ENCODE data around the gene MED17.
A peak's percentile ranks its signal among the peaks of the same experiment; 100 is the strongest.
"Not testable (repeated sequence)": the region's sequence is repeated elsewhere in the genome, so short reads cannot be mapped to it uniquely, and the experiment has no call there.

The MED17 gene, protein sequence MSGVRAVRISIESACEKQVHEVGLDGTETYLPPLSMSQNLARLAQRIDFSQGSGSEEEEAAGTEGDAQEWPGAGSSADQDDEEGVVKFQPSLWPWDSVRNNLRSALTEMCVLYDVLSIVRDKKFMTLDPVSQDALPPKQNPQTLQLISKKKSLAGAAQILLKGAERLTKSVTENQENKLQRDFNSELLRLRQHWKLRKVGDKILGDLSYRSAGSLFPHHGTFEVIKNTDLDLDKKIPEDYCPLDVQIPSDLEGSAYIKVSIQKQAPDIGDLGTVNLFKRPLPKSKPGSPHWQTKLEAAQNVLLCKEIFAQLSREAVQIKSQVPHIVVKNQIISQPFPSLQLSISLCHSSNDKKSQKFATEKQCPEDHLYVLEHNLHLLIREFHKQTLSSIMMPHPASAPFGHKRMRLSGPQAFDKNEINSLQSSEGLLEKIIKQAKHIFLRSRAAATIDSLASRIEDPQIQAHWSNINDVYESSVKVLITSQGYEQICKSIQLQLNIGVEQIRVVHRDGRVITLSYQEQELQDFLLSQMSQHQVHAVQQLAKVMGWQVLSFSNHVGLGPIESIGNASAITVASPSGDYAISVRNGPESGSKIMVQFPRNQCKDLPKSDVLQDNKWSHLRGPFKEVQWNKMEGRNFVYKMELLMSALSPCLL

DNA sequence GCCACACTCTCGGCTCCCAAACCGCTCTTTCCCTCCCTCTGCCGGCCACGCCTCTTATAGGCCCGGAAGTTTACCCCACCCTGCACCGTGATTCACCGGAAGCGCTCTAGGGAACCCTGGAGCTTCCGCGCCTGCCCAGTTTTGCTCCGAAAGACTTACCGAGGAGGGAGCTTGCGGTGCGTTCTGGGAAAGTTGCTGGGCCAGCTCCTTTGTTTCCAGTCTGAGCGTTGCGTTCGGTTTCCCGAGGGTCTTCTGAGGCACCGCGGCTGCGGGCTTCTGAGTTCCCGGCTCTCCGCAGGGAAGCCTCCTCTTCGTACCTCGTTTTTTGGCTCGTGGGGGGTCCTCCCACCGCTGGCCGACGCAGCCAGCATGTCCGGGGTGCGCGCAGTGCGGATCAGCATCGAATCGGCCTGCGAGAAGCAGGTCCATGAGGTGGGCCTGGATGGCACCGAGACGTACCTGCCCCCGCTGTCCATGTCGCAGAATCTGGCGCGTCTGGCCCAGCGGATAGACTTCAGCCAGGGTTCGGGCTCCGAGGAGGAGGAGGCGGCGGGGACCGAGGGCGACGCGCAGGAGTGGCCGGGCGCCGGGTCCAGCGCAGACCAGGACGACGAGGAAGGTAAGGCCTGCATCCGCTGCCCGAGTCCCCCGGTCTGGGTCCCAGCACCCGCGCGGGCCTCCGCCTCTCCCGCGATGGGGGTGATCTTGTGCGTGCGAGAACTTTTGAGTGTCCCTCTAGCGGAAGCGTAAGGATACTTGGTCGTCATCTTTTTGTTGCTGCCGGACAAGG lies at the start of gene MED17:
MED17 (plus strand) TSS at position 138 of the 790 bp plus-strand sequence; CDS start at position 370, 232 bp downstream.
- peak; percentile 95 for DNase-seq (ENCODE audit: low spot score)

DNA sequence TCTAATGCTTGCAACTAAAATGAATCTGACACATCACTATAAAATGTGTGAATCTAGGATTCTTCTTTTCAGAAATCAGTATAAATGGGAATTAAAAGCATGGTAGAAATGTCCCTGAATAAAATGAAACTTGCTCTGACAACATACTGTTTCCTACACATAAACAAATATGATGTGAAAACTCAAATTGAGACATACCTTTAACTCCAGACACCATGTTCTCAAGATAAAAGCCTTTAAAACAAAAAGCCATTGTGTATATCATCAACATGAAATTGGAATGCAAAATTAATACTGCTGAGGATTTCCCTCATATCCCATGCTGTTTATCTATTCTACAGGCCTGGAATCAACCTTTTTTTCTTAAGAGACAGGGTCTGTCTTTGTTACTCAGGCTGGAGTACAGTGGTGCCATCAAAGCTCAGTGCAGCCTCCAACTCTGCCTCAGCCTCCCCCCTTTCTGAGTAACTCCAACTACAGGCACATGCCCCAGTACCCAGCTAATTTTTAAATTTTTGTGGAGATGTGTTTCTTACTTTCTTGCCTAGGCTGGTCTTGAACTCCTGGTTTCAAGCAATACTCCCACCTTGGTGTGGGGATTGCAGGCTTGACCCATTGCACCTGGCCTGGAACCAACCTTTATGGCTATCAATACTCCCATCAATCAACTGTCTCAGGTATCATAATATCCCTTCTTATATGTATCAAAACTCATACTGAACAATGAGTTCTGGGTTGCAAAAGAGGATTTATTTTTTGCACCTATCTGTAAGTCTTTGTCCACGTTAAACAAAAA lies 49.5 kb upstream of the MED17 start:
- no peak for DNase-seq (ENCODE audit: low spot score)

DNA sequence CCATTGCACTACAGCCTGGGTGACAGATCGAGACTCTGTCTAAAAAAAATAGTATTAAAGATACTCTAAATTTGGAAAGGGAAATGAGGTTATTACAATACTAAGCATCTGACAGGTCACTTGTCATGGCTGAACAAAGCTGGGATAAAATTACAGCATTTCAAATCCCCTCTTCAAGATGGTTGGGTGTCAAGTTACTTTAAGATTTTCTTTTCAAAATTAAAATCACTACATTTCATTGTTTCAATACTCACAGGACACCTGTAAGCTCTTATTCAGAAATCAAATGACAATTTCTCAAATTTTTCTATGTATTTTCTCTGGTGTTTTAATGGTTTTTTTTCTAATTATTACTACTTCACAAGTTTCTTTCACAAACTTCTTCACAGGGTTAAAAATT lies 48.5 kb upstream of the MED17 start:
- no peak for DNase-seq (ENCODE audit: low spot score)

DNA sequence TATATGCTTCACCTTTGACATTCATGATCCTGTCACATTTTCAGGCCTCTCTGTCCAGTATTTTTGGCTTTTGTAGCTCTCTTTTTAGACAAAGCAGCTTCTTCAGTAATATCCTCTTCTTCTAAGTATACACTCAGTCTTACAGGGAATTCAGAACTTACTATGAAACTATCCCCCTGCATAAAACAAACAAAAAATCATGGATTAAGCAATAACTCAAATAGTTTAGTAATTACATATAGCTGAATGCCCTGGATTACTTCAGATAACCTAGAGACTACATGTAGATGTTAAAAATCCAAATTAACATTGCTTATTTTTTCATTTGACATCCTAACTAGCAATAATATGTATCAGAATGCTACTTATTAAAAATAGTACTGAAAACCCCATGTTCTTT lies 48.0 kb upstream of the MED17 start:
- DNase-seq (ENCODE audit: low spot score), result no peak

DNA sequence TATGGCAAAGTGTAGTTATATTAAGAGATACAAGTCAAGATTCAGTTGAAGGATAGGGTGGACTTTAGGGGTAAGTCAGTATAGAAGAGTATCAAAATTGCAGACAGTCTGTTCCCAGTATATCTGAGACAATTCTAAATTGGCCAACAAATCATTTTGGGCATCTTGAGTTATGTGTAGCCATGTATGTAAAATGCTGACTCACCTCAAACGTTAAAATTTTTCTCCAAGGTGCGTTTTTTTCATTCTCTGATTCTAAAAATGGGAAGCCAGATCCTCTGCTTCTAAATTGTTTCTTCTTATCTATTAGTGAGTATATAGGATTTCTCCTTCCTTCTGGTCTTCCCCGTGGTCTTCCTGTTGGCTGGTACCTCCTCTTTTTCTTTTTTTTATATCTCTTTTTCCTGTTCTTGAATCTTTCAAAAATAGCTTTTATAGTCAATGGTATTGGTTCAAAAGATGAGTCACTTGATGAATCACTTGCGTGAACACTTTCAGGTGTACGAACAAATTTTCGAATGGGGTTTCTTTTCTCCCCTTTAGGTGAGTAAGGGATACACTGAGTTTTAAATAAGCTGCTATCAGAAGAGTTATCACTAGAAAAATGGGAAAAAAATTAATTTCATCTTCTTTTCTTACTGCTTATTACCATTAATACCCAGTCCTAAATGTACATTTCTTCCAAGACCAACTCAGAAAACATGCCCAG lies 46.0 kb upstream of the MED17 start:
- DNase-seq (ENCODE audit: low spot score), result no peak

DNA sequence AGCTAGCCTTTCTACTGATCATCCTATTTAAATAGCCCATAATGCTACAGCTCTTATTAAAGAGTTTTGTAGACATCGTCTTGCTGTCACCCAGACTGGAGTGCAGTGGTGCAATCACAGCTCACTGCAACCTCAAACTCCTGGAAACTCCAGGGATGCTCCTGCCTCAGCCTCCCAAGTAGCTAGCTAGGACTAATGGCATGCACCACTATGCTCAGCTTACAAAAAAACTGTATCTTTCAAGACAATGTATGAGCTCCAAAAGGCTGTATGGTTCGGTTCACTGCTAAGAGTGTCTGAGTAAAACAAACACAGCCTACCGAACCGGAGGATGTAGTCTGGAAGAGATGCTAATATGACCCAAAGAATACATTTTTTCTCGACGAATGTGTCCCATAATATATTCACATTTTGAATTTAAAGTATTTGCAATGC lies 45.4 kb upstream of the MED17 start:
- no peak for DNase-seq (ENCODE audit: low spot score)

DNA sequence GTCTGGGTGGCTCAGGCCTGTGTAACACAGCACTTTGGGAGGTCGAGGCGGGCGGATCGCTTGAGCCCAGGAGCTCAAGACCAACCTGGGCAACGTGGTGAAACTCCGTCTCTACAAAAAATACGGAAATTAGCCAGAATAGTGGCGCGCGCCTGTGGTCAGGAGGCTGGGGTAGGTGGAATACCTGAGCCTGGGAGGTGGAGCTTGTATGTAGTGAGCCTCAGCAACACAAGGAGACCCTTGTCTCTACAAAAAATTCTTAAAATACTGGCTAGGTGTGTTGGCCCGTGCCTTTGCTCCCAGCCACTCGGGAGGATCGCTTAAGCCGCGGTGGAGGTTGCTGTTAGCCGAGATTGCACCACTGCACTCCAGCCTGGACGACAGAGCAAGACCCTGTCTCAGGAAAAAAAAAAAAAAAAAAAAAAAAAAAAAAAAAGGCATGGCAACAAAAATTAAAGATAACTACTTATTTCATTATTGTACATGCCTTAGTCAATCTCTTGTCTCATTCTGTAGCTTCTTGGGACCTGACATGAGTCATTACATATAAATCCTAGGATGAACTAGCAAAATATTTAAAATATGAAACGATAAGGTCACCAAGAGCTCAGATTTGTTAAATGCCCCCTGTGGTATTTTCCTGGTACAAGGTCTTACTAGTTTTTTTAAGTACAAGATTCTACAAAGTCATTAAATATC lies 43.9 kb upstream of the MED17 start:
- DNase-seq (ENCODE audit: low spot score), result no peak

DNA sequence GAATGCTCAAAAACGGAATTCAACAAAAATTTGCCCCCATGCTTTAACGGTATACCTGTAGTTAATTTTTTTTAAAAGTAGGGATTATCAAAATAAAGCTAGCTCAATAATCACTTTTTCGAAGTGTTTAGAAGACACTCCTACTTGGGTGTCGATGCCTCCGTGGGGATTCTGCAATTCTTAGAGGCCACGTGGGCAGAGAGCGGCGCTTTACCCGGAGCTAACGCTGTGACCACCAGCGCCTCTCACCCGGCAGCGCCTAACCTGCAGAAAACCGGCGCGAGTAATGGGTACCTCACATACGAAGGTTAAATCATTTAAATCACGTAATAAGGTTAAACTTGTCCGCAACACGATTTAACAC lies 43.4 kb upstream of the MED17 start:
- peak; percentile 55 for DNase-seq (ENCODE audit: low spot score)

DNA sequence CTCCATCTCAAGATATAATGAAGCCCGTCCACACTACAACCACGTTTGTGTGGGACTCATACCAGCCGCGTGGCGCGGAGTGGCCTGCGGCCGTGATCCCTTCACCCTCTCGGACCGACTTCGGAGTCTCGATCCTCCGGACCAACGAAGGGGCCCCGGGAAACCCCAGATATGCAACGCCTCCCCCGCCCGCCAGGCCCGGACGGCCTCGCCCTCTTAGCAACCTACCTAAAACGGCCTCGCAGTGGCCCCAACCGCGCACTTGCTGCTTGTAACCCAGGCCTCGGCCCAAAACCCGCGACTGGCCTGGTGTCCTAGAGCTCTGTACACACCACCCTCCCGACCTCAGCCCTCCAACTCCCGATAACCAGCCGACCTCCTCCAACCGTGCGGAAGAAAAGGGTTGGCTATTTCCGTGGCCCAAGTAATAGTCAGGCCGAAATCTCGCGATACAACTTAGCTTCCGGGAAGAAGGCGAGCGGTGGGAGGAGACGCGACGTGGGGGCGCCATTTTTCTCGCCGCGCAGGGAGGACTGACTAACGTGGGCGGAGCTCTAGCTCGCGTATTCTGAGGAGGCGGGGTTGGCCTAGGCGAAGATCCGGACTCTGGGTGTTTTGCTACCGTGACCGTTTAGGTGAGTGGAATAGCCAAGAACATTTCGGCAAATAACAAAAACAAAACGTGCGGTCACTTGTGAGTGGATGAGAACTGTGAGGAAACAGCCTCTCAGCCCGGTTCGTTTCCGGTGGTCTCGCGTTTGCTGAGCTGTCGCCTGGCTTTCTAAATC lies 42.8 kb upstream of the MED17 start, which contains the start of the genes C11orf54 and TAF1D:
C11orf54 (plus strand) TSS at position 579 of the 788 bp plus-strand sequence. CDS start 5,722 bp downstream, outside the sequence.
TAF1D (minus strand) TSS at position 402 of the 788 bp plus-strand sequence. CDS start 2,191 bp downstream, outside the sequence.
- peak; percentile 97 for DNase-seq (ENCODE audit: low spot score)

DNA sequence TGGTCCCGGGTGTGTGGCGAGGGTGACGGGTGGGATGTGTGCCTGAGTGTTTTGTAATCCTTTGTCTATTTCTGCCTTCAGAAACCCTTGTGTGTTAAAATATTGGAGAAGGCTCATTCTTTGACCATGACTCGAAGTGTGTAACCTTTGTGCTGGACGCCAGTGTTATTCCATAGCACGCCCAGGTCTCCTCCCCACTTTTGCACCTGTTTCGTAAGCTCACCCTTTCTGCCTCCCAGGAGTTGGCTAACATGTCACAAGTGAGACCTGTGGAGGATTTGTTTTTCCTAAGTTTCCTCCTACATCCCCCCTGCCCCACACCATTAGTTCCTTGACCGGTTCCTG lies 42.2 kb upstream of the MED17 start:
- DNase-seq (ENCODE audit: low spot score), result no peak

DNA sequence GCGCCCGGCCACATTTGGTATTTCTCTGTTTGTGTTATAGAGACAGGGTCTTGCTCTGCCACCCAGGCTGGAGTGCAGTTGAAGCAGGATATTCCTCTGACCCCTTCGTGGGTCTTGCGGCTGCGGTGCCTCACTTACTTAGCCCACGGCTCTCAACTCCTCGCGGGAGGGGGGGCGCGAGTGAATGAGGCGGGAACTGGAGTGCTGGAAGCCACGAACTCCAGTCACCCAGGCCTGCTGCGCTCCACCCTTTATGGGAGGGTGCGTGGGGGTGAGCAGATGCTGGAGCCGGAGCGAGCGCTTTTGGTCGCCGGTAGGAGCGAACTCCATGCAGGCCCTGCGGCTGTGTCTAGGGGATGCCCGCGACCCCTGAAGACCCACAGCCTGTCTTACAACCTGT lies 40.8 kb upstream of the MED17 start:
- DNase-seq (ENCODE audit: low spot score), result no peak

DNA sequence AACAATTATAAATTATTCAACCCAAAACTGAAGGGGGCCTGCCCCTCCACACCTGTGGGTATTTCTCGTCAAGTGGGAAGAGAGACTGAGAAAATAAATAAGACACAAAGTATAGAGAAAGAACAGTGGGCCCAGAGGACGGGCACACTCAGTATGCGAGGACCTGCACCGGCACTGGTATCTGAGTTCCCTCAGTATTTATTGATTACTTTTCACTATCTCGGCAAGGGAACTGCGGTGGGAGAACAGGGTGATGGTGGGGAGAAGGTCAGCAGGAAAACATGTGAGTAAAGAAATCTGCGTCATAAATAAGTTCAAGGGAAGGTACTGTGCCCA lies 39.4 kb upstream of the MED17 start:
- DNase-seq (ENCODE audit: low spot score), result no peak

DNA sequence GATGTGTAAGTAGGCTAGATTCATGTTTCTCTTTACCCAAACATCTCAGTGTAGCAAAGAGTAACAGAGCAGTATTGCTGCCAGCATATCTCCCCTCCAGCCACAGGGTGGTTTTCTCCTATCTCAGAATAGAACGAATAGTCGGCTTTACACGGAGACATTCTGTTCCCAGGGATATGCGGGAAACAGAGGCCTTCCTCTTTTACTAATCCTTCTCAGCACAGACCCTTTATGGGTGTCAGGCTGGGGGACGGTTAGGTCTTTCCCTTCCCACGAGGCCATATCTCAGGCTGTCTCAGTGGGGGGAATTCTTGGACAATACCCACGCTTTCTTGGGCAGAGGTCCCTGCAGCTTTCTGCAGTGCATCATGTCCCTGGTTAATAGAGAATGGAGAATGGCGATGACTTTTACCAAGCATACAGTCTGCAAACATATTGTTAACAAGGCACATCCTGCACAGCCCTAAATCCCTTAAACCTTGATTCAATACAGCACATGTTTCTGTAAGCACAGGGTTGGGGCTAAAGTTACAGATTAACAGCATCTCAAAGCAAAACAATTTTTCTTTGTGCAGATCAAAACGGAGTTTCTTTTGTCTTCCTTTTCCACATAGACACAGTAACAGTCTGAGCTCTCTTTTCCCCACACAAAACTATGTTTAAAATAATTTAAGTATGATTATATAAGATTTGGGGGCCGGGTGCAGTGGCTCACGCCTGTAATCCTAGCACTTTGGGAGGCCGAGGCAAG lies 38.9 kb upstream of the MED17 start:
- DNase-seq (ENCODE audit: low spot score), result not testable (repeated sequence)

DNA sequence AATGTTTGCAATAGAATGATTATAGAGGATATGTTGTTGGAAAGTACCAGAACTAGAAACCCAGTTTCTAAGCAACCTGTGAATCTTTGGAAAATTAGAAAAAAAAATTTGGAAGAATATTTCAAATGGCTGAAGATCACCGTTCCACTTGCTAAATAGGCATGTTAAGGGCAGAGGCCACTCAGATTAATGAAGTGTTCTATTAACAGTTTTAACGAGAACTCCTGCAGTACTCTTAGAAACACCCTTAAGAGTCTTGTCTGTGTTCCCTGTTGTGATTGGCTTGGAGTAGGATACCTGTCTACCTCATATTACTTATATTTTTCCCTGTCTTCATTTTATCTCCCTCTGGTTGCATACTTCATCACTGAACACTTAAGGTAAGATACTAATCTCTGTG lies 38.0 kb upstream of the MED17 start:
- DNase-seq (ENCODE audit: low spot score), result no peak

DNA sequence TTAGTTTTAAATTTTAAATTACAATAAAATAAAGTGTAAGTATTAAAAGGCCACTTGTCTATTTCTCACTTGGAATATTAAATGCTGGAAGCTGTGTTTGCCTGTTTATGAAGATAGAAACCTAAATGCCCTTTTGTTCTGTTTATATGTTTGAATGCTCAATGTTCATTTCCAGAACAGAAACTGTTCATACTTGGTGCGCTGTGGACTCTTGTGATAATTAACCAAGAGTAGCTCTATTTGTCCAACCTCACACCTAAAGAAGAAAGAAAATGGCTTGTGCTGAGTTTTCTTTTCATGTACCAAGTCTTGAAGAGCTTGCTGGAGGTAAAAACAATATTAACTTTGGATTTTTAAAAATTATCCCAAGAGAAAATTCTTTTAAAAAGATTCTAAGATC lies 37.0 kb upstream of the MED17 start:
- DNase-seq (ENCODE audit: low spot score), result no peak

DNA sequence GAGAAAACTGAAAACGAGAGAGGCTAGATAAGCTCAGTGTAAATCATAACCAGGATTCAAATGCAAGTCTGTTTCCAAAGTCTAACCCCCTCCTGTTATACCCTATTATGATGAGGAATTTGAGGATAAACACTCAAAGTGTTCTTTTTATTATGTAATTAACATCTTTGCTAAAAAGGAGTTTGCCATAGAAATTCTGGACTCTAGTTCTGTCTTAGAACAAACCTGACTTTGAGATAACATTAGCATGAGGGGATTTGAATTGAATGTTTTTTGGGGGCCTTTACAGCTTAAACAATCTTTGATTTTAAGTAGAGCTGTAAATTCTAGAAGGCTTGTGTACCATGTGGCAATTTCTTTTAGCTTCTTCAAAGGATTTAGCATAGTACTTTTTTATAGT lies 33.1 kb upstream of the MED17 start:
- no peak for DNase-seq (ENCODE audit: low spot score)

DNA sequence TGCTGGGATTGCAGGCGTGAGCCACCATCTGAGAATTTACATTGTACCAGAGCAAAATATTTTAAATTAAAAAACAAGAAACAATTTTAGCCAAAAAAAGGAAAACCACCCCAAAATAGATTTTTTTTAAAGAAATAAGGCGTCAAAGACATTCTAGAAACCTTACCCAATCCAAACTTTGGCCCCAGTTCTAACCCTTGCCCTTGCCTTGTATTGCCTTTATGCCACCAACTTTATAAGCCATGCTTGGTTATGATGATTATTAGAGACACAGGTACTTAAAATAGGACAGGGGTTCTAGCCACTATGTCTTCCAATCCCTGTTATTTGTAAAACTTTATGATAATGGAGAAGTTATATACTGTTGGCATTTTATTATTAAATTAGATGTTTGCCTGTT lies 30.8 kb upstream of the MED17 start:
- DNase-seq (ENCODE audit: low spot score), result no peak

DNA sequence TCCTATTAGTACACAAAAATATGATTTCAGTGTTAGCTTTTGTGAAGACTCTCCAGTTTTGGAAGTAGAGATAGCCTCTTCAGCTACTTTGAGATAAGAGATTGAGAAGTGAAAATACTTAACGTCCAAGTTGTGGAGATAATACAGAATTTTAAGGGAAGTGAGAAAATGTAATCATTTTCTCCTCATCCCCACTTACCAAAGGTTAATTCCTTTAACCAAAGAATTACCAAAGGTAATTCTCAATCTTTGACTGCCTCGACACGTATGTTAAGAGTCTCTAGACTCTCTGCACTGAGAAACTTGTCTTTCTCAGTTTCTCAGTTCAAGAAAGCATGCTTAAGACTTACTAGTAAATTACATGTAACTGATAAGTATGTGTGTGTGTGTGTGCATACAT lies 27.3 kb upstream of the MED17 start:
- no peak for DNase-seq (ENCODE audit: low spot score)

DNA sequence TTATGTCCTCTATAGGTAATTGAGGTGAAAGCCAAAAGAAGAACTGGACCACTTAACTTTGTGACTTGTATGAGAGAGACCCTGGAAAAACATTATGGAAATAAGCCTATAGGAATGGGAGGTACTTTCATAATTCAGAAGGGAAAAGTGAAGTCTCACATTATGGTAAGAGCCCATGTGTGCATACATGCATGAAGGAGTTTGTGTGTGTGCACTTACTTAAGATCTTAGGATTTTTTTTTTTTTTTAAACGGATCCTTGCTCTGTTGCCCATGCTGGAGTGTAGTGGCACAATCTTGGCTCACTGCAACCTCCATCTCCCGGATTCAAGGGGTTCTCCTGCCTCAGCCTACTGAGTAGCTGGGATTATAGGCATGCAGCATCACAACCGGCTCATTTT lies 26.8 kb upstream of the MED17 start:
- DNase-seq (ENCODE audit: low spot score), result no peak

Data from kidney capillary endothelial cell (primary cell).